DMS114 treated with DMSO at 0.1 percent for 48 hours (cell line): ENCODE results near the gene RTKN.
"Not testable (repeated sequence)": the region's sequence is repeated elsewhere in the genome, so short reads cannot be mapped to it uniquely, and the experiment has no call there.

ENCODE experiments used
- DNase-seq: peaks from one replicate; lab custom pipeline; 2025; ENCODE audit not compliant: unreplicated experiment; lab: John Stamatoyannopoulos, UW

The RTKN gene

GRCh38 chr2:74439373-74439772 is 2.4 kb downstream of the RTKN start:
- no peak for DNase-seq

- DNase-seq, result no peak
Measured at GRCh38 chr2:74438248-74438647, 3.5 kb downstream of the RTKN start.

GRCh38 chr2:74436848-74437695 is 4.7 kb downstream of the RTKN start:
- no peak for DNase-seq

- DNase-seq, result no peak
Measured at GRCh38 chr2:74436111-74436805, 5.5 kb downstream of the RTKN start.

GRCh38 chr2:74430502-74430901 is 11.2 kb downstream of the RTKN start:
- DNase-seq, result no peak

GRCh38 chr2:74429487-74430451 is 12.0 kb downstream of the RTKN start:
- DNase-seq, result no peak

GRCh38 chr2:74428675-74429074 is 13.1 kb downstream of the RTKN start:
- DNase-seq, result no peak

DNA sequence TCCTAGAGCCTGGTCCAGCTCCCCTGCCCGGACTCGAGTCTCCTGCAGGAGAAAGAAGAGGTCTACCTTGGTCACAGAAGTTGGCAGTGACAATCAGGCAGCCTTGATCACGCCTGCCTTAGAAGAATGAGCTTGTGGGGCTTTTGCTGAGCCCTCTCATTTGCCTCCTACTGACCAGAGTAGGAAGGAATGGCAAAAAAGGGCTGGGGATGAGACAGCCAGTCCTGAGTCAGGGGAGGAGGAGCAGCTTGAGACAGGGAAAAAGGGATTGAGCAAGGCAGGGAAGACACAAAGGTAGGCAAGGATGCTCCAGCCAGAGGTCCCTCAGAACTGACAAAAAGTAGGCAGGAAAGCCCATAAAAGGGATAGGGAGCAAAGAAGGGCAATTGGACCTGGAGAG is 14.2 kb downstream of the RTKN start:
- DNase-seq, result no peak

GRCh38 chr2:74426181-74426758 is 15.5 kb downstream of the RTKN start:
- no peak for DNase-seq

DNA sequence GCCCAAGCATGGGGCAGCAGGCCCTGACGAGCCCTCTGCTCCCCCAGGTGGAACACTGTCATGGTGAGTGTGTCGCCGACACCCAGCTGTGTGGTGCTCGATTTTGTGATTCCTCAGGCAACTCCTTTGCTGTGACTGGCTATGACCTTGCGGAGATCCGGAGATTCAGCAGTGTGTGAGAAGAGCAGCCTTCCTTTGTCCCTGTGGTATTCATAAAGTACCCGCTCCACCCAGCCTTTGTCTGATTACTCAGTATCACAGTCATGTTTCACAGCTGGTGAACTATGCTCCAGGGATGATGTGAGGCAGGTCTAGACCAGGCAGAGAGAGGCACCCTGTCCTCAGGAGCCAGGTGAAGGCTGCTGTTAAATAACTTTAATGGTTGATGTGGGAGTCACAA is 16.2 kb downstream of the RTKN start:
- DNase-seq, result no peak

- no peak for DNase-seq
Measured at GRCh38 chr2:74424995-74425406, 16.7 kb downstream of the RTKN start.

- no peak for DNase-seq
Measured at GRCh38 chr2:74424139-74424992, 17.4 kb downstream of the RTKN start.

- no peak for DNase-seq
Measured at GRCh38 chr2:74423231-74424095, 18.3 kb downstream of the RTKN start.

- peak; percentile 88 for DNase-seq
Measured at GRCh38 chr2:74421221-74421870, 20.4 kb downstream of the RTKN start, which contains the start of the genes C2orf81 and WDR54. C2orf81 (minus strand) TSS chr2:74421619; CDS start chr2:74421560, 59 bp downstream. WDR54 (plus strand) TSS chr2:74421730; CDS start chr2:74422154, 424 bp downstream.

GRCh38 chr2:74420443-74421103 is 21.2 kb downstream of the RTKN start:
- not testable (repeated sequence) for DNase-seq

- DNase-seq, result no peak
Measured at GRCh38 chr2:74420006-74420405, 21.7 kb downstream of the RTKN start.

DNA sequence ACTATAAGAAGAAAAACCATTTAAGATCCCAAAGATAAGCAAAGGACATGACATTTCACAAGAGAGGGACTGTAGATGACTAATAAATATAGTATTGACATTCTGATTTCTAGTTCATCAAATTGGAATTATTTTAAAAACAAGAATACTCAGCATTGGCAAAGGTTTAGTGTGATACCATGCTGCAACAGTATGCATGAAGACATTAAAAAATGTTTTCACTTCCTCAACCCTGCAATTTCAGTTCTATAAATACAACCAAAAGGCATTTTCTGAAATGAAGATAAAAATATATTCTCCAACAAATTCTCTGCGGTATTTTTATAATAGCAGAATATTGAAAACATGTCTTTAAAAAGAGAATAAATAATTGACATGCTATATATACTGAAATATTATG is 22.4 kb downstream of the RTKN start:
- no peak for DNase-seq

GRCh38 chr2:74418312-74418711 is 23.4 kb downstream of the RTKN start:
- DNase-seq, result no peak
